ENCODE measurements around the gene GPAT3.

DNA sequence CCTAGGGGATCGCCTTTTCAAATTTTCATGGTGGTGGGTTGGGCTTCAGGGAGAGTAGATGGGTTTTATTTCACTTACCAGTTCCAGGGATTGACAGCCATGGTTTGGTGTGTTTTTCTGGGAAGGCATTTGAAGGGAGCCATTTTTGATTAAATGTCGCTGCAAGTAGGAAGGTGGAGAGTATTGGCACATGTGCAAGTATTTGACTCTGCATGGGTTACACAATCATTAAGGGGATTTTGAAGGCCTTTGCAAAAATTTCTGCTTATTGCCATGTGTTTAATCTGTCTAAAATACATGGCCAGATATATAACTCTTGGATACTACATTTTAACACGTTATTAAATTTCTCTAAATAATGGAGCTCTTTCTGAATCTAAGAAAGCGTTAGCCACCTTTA lies 55.1 kb downstream of the GPAT3 start:
- no peak for TF ChIP-seq POLR2A (IDR thresholded peaks at IDR 0.05)
- TF ChIP-seq, protein P1, sequence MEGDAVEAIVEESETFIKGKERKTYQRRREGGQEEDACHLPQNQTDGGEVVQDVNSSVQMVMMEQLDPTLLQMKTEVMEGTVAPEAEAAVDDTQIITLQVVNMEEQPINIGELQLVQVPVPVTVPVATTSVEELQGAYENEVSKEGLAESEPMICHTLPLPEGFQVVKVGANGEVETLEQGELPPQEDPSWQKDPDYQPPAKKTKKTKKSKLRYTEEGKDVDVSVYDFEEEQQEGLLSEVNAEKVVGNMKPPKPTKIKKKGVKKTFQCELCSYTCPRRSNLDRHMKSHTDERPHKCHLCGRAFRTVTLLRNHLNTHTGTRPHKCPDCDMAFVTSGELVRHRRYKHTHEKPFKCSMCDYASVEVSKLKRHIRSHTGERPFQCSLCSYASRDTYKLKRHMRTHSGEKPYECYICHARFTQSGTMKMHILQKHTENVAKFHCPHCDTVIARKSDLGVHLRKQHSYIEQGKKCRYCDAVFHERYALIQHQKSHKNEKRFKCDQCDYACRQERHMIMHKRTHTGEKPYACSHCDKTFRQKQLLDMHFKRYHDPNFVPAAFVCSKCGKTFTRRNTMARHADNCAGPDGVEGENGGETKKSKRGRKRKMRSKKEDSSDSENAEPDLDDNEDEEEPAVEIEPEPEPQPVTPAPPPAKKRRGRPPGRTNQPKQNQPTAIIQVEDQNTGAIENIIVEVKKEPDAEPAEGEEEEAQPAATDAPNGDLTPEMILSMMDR (IDR thresholded peaks at IDR 0.05): no peak
